PC-3 (cell line): ENCODE measurements around the gene TRIM45.

ENCODE experiments used
- CTCF ChIP-seq: fragments of 300-600 bp; sonication (generic); conservative IDR thresholded peaks from 2 replicates; pipeline ENCODE4 v1.5.1; 2017; ENCODE audit warnings: antibody characterized with exemption, low read depth, mild to moderate bottlenecking, low read length
- EZH2 ChIP-seq: fragments of 300-600 bp; sonication (generic); IDR thresholded peaks from one replicate; pipeline ENCODE4 v1.6.1; 2017; ENCODE audit warnings: antibody characterized with exemption, mild to moderate bottlenecking, low read length; ENCODE audit not compliant: unreplicated experiment
- EZH2phosphoT487 ChIP-seq: fragments of 300-600 bp; sonication (generic); IDR thresholded peaks from 2 replicates; pipeline ENCODE4 v1.6.1; 2018; ENCODE audit warnings: mild to moderate bottlenecking, antibody characterized with exemption, low read length, borderline replicate concordance

- no peak for TF ChIP-seq CTCF
- no peak for TF ChIP-seq EZH2
- TF ChIP-seq EZH2phosphoT487: no peak
Measured at GRCh38 chr1:117138561-117138960, 17.0 kb upstream of the TRIM45 start.
